ENCODE results near the gene MCTP1.

DNA sequence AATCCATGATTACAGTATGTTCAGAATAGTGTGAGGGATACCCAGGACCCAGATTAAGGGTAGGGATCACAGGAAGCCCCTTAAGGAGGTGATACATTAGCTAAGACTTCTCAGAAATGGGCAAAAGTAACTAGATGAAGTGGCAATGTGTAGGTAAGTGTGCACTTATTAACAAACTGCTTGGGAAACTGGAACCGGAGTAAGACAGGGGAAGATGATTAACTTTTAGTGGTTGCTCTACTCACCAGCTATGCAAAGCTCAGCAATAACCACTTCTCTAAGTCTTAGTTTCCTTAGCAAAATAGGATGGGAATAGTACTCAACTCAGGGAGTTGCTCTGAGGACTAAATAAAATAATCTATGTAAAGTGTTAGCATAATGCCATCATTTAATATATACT is 182.2 kb downstream of the MCTP1 start:
- TF ChIP-seq GATA2 (IDR thresholded peaks at IDR 0.05; ENCODE audit: low read depth, low read length) (no peak), GATA3 (IDR thresholded peaks at IDR 0.05; ENCODE audit: low read depth, low read length) (no peak)
